ENCODE data around the gene NRXN2.

DNA sequence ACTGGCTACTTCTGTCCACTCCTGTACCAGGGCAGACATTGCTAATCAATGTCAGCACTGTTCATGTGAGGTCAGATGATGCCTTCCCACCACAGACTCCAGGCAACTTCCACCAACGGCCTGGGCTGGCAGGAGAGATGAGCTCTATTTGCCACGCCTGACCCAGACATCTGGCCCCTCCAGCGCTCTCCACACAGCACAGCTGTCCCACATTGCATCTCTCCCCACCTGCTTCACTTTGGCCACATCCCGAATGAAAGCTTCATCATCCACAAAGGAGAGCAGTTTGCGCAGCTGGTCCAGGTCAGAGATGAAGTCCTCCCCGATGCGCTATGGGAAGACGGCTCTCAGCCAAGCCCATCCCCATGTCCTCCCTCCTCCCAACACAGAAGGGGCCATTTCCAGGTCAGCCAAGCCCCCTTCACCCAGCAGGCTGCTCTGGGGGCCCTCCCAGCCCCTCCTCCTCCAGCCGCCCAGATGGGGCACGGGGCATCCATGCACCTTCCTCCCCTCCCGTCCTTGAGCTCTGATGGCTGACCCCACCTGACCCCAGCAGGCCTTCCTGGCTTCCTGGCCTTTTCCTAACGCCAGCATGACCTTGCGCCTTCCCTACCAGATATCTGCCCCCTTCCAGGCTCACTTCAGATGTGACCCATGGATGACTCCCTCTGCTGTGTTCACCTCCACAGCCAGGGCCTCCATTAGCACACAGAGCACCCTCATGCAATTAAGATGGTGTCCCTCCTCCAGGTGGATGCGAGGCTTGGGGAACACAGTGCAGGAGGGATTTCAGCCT lies 29.4 kb upstream of the NRXN2 start:
- TF ChIP-seq, protein P1, sequence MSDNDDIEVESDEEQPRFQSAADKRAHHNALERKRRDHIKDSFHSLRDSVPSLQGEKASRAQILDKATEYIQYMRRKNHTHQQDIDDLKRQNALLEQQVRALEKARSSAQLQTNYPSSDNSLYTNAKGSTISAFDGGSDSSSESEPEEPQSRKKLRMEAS (IDR thresholded peaks at IDR 0.05; ENCODE audit: low read depth, low read length) = no peak
- TF ChIP-seq, protein P2, sequence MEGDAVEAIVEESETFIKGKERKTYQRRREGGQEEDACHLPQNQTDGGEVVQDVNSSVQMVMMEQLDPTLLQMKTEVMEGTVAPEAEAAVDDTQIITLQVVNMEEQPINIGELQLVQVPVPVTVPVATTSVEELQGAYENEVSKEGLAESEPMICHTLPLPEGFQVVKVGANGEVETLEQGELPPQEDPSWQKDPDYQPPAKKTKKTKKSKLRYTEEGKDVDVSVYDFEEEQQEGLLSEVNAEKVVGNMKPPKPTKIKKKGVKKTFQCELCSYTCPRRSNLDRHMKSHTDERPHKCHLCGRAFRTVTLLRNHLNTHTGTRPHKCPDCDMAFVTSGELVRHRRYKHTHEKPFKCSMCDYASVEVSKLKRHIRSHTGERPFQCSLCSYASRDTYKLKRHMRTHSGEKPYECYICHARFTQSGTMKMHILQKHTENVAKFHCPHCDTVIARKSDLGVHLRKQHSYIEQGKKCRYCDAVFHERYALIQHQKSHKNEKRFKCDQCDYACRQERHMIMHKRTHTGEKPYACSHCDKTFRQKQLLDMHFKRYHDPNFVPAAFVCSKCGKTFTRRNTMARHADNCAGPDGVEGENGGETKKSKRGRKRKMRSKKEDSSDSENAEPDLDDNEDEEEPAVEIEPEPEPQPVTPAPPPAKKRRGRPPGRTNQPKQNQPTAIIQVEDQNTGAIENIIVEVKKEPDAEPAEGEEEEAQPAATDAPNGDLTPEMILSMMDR (IDR thresholded peaks at IDR 0.05; ENCODE audit: low read depth, low read length) = no peak
- no peak for TF ChIP-seq POLR2A (IDR thresholded peaks at IDR 0.05; ENCODE audit: extremely low read depth, insufficient read length)
